Stimulated activated effector memory CD8-positive, alpha-beta T cell treated with anti-CD3 and anti-CD28 coated beads, Interleukin-12 subunit alpha, Interleukin-12 subunit beta, amount 100 ng/mL, for 72 hours (primary cell): Measurements from ENCODE around the gene LDHB.
A peak's percentile ranks its signal among the peaks of the same experiment; 100 is the strongest.
"Not testable (repeated sequence)": the region's sequence is repeated elsewhere in the genome, so short reads cannot be mapped to it uniquely, and the experiment has no call there.

ENCODE experiments used
- ATAC-seq: fragments of 150-1000 bp; cut with Tn5 transposase; 2 replicates; pipeline ENCODE4 v1.10.0; 2021
- DNase-seq, 2 donors: peaks; one replicate each; pipeline ENCODE4 v3.0.0; 2021 to 2022; ENCODE audit warnings: low spot score in 2 of 2
- H3K27ac Mint-ChIP-seq: one replicate; pipeline ENCODE4 v1.8.0; 2022; ENCODE audit warnings: mild to moderate bottlenecking, mixed read lengths
- H3K36me3 Mint-ChIP-seq: one replicate; pipeline ENCODE4 v1.8.0; 2022; ENCODE audit warnings: mild to moderate bottlenecking, mixed read lengths
- H3K4me1 Mint-ChIP-seq: one replicate; pipeline ENCODE4 v1.8.0; 2022; ENCODE audit warnings: mixed read lengths
- H3K4me3 Mint-ChIP-seq: one replicate; pipeline ENCODE4 v1.8.0; 2022; ENCODE audit warnings: mild to moderate bottlenecking, mixed read lengths
- H3K9me3 Mint-ChIP-seq: one replicate; pipeline ENCODE4 v1.8.0; 2022; ENCODE audit warnings: mixed read lengths

LDHB gene

GRCh38 chr12:21645041-21645500 is 12.6 kb downstream of the LDHB start:
- H3K9me3 Mint-ChIP-seq, ATAC-seq, H3K4me3 Mint-ChIP-seq, DNase-seq: not testable (repeated sequence)
- Mint-ChIP-seq H3K27ac (peak overlapping the region; percentile 30), H3K4me1 (peaks cover 19% of the 10 kb centered on the region), H3K36me3 (peaks cover 100% of the 10 kb centered on the region)

- no peaks in the 10 kb centered on the region for H3K9me3 Mint-ChIP-seq
- no peak overlapping the region for H3K4me3 Mint-ChIP-seq
- ATAC-seq (no peak), DNase-seq (no peak)
- H3K36me3 Mint-ChIP-seq: peaks cover 100% of the 10 kb centered on the region
- peak overlapping the region; percentile 26 for H3K27ac Mint-ChIP-seq
- peaks cover 19% of the 10 kb centered on the region for H3K4me1 Mint-ChIP-seq
Measured at GRCh38 chr12:21644516-21644915, 13.1 kb downstream of the LDHB start.

GRCh38 chr12:21643758-21644157 is 13.9 kb downstream of the LDHB start:
- Mint-ChIP-seq H3K36me3 (peaks cover 100% of the 10 kb centered on the region), H3K4me1 (peaks cover 19% of the 10 kb centered on the region)

GRCh38 chr12:21642707-21643389 is 14.8 kb downstream of the LDHB start:
- Mint-ChIP-seq H3K4me3 (no peak overlapping the region), H3K27ac (no peak overlapping the region), H3K36me3 (peaks cover 100% of the 10 kb centered on the region), H3K9me3 (no peaks in the 10 kb centered on the region), H3K4me1 (peaks cover 19% of the 10 kb centered on the region)
- DNase-seq: no peak
- ATAC-seq: no peak

More at GRCh38 chr12:21643758-21644157, 13.9 kb downstream of the LDHB start:
- no peak for ATAC-seq
- Mint-ChIP-seq H3K4me3 (no peak overlapping the region), H3K9me3 (no peaks in the 10 kb centered on the region), H3K27ac (peak overlapping the region; percentile 26)
- DNase-seq: no peak

- H3K27ac Mint-ChIP-seq: no peak overlapping the region
Measured at GRCh38 chr12:21638054-21638891, 19.4 kb downstream of the LDHB start.

GRCh38 chr12:21634245-21634644 is 23.4 kb downstream of the LDHB start:
- H3K9me3 Mint-ChIP-seq: no peaks in the 10 kb centered on the region
- H3K4me1 Mint-ChIP-seq: no peaks in the 10 kb centered on the region
- H3K4me3 Mint-ChIP-seq: no peak overlapping the region
- H3K27ac Mint-ChIP-seq: no peak overlapping the region
- no peak for ATAC-seq
- DNase-seq: no peak
- peaks cover 59% of the 10 kb centered on the region for H3K36me3 Mint-ChIP-seq

More at GRCh38 chr12:21638054-21638891, 19.4 kb downstream of the LDHB start:
- no peak for ATAC-seq
- no peak for DNase-seq
- Mint-ChIP-seq H3K4me1 (peaks cover 11% of the 10 kb centered on the region), H3K9me3 (no peaks in the 10 kb centered on the region), H3K4me3 (no peak overlapping the region), H3K36me3 (peaks cover 100% of the 10 kb centered on the region)

GRCh38 chr12:21631367-21631766 is 26.3 kb downstream of the LDHB start:
- Mint-ChIP-seq H3K4me3 (no peak overlapping the region), H3K36me3 (peaks cover 31% of the 10 kb centered on the region), H3K4me1 (no peaks in the 10 kb centered on the region), H3K9me3 (no peaks in the 10 kb centered on the region), H3K27ac (no peak overlapping the region)
- DNase-seq: no peak
- ATAC-seq: peak; percentile 34

GRCh38 chr12:21627924-21628323 is 29.7 kb downstream of the LDHB start:
- ATAC-seq (no peak), DNase-seq (no peak)
- no peaks in the 10 kb centered on the region for H3K9me3 Mint-ChIP-seq
- no peaks in the 10 kb centered on the region for H3K4me1 Mint-ChIP-seq
- no peak overlapping the region for H3K4me3 Mint-ChIP-seq
- no peak overlapping the region for H3K27ac Mint-ChIP-seq
- no peaks in the 10 kb centered on the region for H3K36me3 Mint-ChIP-seq

GRCh38 chr12:21618566-21618965 is 39.1 kb downstream of the LDHB start:
- H3K36me3 Mint-ChIP-seq: no peaks in the 10 kb centered on the region
- H3K4me1 Mint-ChIP-seq: peaks cover 20% of the 10 kb centered on the region
- no peak overlapping the region for H3K27ac Mint-ChIP-seq
- H3K9me3 Mint-ChIP-seq: no peaks in the 10 kb centered on the region
- no peak overlapping the region for H3K4me3 Mint-ChIP-seq
- no peak for ATAC-seq
- DNase-seq: no peak

GRCh38 chr12:21617030-21617429 is 40.6 kb downstream of the LDHB start:
- Mint-ChIP-seq H3K4me1 (peaks cover 20% of the 10 kb centered on the region), H3K9me3 (no peaks in the 10 kb centered on the region), H3K27ac (no peak overlapping the region), H3K4me3 (no peak overlapping the region), H3K36me3 (no peaks in the 10 kb centered on the region)
- ATAC-seq (no peak), DNase-seq (no peak)

- DNase-seq: no peak
- no peaks in the 10 kb centered on the region for H3K36me3 Mint-ChIP-seq
- no peak overlapping the region for H3K4me3 Mint-ChIP-seq
- peaks cover 20% of the 10 kb centered on the region for H3K4me1 Mint-ChIP-seq
- peak; percentile 97 for ATAC-seq
- no peaks in the 10 kb centered on the region for H3K9me3 Mint-ChIP-seq
- no peak overlapping the region for H3K27ac Mint-ChIP-seq
Measured at GRCh38 chr12:21615431-21615830, 42.2 kb downstream of the LDHB start.

- DNase-seq (no peak), ATAC-seq (no peak)
- H3K36me3 Mint-ChIP-seq: no peaks in the 10 kb centered on the region
- no peak overlapping the region for H3K4me3 Mint-ChIP-seq
- H3K9me3 Mint-ChIP-seq: no peaks in the 10 kb centered on the region
- no peak overlapping the region for H3K27ac Mint-ChIP-seq
- peaks cover 20% of the 10 kb centered on the region for H3K4me1 Mint-ChIP-seq
Measured at GRCh38 chr12:21614506-21614905, 43.1 kb downstream of the LDHB start.

- no peak overlapping the region for H3K27ac Mint-ChIP-seq
- DNase-seq (no peak), ATAC-seq (no peak)
- H3K4me3 Mint-ChIP-seq: no peak overlapping the region
- H3K4me1 Mint-ChIP-seq: peaks cover 20% of the 10 kb centered on the region
- no peaks in the 10 kb centered on the region for H3K9me3 Mint-ChIP-seq
- no peaks in the 10 kb centered on the region for H3K36me3 Mint-ChIP-seq
Measured at GRCh38 chr12:21613931-21614330, 43.7 kb downstream of the LDHB start.

GRCh38 chr12:21608196-21608595 is 49.4 kb downstream of the LDHB start:
- Mint-ChIP-seq H3K9me3 (no peaks in the 10 kb centered on the region), H3K4me1 (no peaks in the 10 kb centered on the region), H3K27ac (no peak overlapping the region), H3K4me3 (no peak overlapping the region), H3K36me3 (no peaks in the 10 kb centered on the region)
- ATAC-seq (no peak), DNase-seq (no peak)

GRCh38 chr12:21607701-21608100 is 49.9 kb downstream of the LDHB start:
- no peaks in the 10 kb centered on the region for H3K36me3 Mint-ChIP-seq
- ATAC-seq (no peak), DNase-seq (no peak)
- no peak overlapping the region for H3K27ac Mint-ChIP-seq
- no peaks in the 10 kb centered on the region for H3K9me3 Mint-ChIP-seq
- no peaks in the 10 kb centered on the region for H3K4me1 Mint-ChIP-seq
- H3K4me3 Mint-ChIP-seq: no peak overlapping the region

- no peak for ATAC-seq
- Mint-ChIP-seq H3K4me3 (no peak overlapping the region), H3K4me1 (no peaks in the 10 kb centered on the region), H3K36me3 (no peaks in the 10 kb centered on the region), H3K27ac (no peak overlapping the region), H3K9me3 (no peaks in the 10 kb centered on the region)
- no peak for DNase-seq
Measured at GRCh38 chr12:21606175-21606574, 51.5 kb downstream of the LDHB start.
